HFF-Myc (cell line): ENCODE results near the gene SEMA7A.

Experiments
- DNase-seq: peaks from one replicate; pipeline ENCODE4 v3.0.0-alpha.2; 2011; ENCODE audit warnings: low read depth; ENCODE audit errors: extremely low read depth
- H3K4me3 ChIP-seq: replicated peaks from 2 replicates; pipeline ENCODE4 v1.5.1; 2011; ENCODE audit warnings: low read depth, mild to moderate bottlenecking, control low read depth, low read length
- CTCF ChIP-seq: IDR thresholded peaks from 2 replicates; pipeline ENCODE4 v1.5.1; 2012; ENCODE audit warnings: mild to moderate bottlenecking, low read depth, low read length, control low read depth; ENCODE audit errors: missing control alignments

Gene SEMA7A

GRCh38 chr15:74400915-74401757, 32.6 kb downstream of the SEMA7A start:
- no peak for DNase-seq
- H3K4me3 ChIP-seq = no peak overlapping the region

GRCh38 chr15:74400313-74400860, 33.4 kb downstream of the SEMA7A start:
- DNase-seq = no peak
- TF ChIP-seq CTCF = no peak
- H3K4me3 ChIP-seq = no peak overlapping the region

More at GRCh38 chr15:74400915-74401757, 32.6 kb downstream of the SEMA7A start:
- no peak for TF ChIP-seq CTCF

- H3K4me3 ChIP-seq = no peak overlapping the region
- TF ChIP-seq CTCF = no peak
- no peak for DNase-seq
Measured at GRCh38 chr15:74399511-74400312, 34.0 kb downstream of the SEMA7A start.

- DNase-seq = no peak
- H3K4me3 ChIP-seq = no peak overlapping the region
- TF ChIP-seq CTCF = no peak
Measured at GRCh38 chr15:74399100-74399499, 34.7 kb downstream of the SEMA7A start.

GRCh38 chr15:74398183-74398582, 35.6 kb downstream of the SEMA7A start:
- no peak for DNase-seq
- no peak for TF ChIP-seq CTCF
- H3K4me3 ChIP-seq = no peak overlapping the region

- TF ChIP-seq CTCF = no peak
- DNase-seq = no peak
- no peak overlapping the region for H3K4me3 ChIP-seq
Measured at GRCh38 chr15:74397239-74398068, 36.3 kb downstream of the SEMA7A start.
